Ureter (tissue), 1 donor: ENCODE data around the gene SLIT1. TPM values are rescaled to one million over a fixed set of nuclear protein-coding genes. Genes with fewer than 3 reads are reported as not detected.

ENCODE experiments used
- DNase-seq: peaks from one replicate; pipeline ENCODE4 v3.0.0-alpha.2; 2020; ENCODE audit warnings: low spot score
- total RNA-seq: library from RNA; stranded (reverse); gene quantifications from one replicate; pipeline ENCODE4 v1.2.4, GENCODE V29; 2023
- donor health status: DM: yes; HTN: yes; CAD: no.

Gene SLIT1
- total RNA-seq, 1 donor from 2014 or later: 0.34 TPM

- DNase-seq: no peak
These were observed 69.9 kb downstream of the SLIT1 start for GRCh38 chr10:97115846-97116245.

GRCh38 chr10:97111615-97112014, 74.1 kb downstream of the SLIT1 start:
- no peak for DNase-seq

- DNase-seq: no peak
These were observed 76.2 kb downstream of the SLIT1 start for GRCh38 chr10:97109547-97109946.

- no peak for DNase-seq
These were observed 78.2 kb downstream of the SLIT1 start for GRCh38 chr10:97107551-97107950.

GRCh38 chr10:97106207-97106606, 79.6 kb downstream of the SLIT1 start:
- no peak for DNase-seq

- DNase-seq: no peak
These were observed 80.5 kb downstream of the SLIT1 start for GRCh38 chr10:97105303-97105702.

- no peak for DNase-seq
These were observed 82.3 kb downstream of the SLIT1 start for GRCh38 chr10:97103316-97104080.

GRCh38 chr10:97102441-97102840, 83.3 kb downstream of the SLIT1 start:
- no peak for DNase-seq

GRCh38 chr10:97101166-97101940, 84.4 kb downstream of the SLIT1 start:
- no peak for DNase-seq

GRCh38 chr10:97100657-97101056, 85.1 kb downstream of the SLIT1 start:
- no peak for DNase-seq

GRCh38 chr10:97099868-97100267, 85.9 kb downstream of the SLIT1 start:
- DNase-seq: no peak

- DNase-seq: no peak
These were observed 86.7 kb downstream of the SLIT1 start for GRCh38 chr10:97099089-97099488.

GRCh38 chr10:97097084-97097433, 88.7 kb downstream of the SLIT1 start:
- no peak for DNase-seq

- no peak for DNase-seq
These were observed 89.3 kb downstream of the SLIT1 start for GRCh38 chr10:97096261-97097083.

- DNase-seq: no peak
These were observed 90.0 kb downstream of the SLIT1 start for GRCh38 chr10:97095701-97096260.

- DNase-seq: no peak
These were observed 95.1 kb downstream of the SLIT1 start for GRCh38 chr10:97090644-97091043.

- DNase-seq: no peak
These were observed 95.7 kb downstream of the SLIT1 start for GRCh38 chr10:97090035-97090434.

- DNase-seq: no peak
These were observed 96.4 kb downstream of the SLIT1 start for GRCh38 chr10:97089209-97089870.

- no peak for DNase-seq
These were observed 98.5 kb downstream of the SLIT1 start for GRCh38 chr10:97087296-97087695.

- DNase-seq: no peak
These were observed 99.2 kb downstream of the SLIT1 start for GRCh38 chr10:97086530-97086929.

GRCh38 chr10:97083228-97083829, 102.4 kb downstream of the SLIT1 start:
- DNase-seq: no peak
